H1 (cell line): ENCODE results near the gene PTGDS. TPM values are rescaled to one million over a fixed set of nuclear protein-coding genes. Genes with fewer than 3 reads are reported as not detected.

ENCODE experiments used
- CHD2 ChIP-seq: IDR thresholded peaks from 2 replicates; pipeline ENCODE4 v1.6.1; 2012; ENCODE audit warnings: low read length, improper control_type of control experiment
- CREB1 ChIP-seq: IDR thresholded peaks from 2 replicates; pipeline ENCODE4 v1.6.1; 2012; ENCODE audit warnings: inconsistent platforms
- JUND ChIP-seq: IDR thresholded peaks from 2 replicates; pipeline ENCODE4 v1.6.1; 2011; ENCODE audit warnings: mild to moderate bottlenecking, improper control_type of control experiment, low read length
- MAX ChIP-seq: IDR thresholded peaks from 2 replicates; pipeline ENCODE4 v1.6.1; 2012; ENCODE audit warnings: inconsistent platforms
- SIN3A ChIP-seq, 2 experiments: IDR thresholded peaks in 1 of 2; conservative IDR thresholded peaks in 1 of 2; 2 replicates each; pipeline ENCODE4 v1.6.1; 2011 to 2012; ENCODE audit warnings: low read length in 2 of 2, improper control_type of control experiment in 1 of 2, low read depth in 1 of 2, mild to moderate bottlenecking in 1 of 2
- SP1 ChIP-seq: IDR thresholded peaks from 2 replicates; pipeline ENCODE4 v1.6.1; 2011; ENCODE audit warnings: low read depth, low read length
- YY1 ChIP-seq: IDR thresholded peaks from 2 replicates; pipeline ENCODE4 v1.6.1; 2011; ENCODE audit warnings: low read depth, mild to moderate bottlenecking, low read length
- polyA plus RNA-seq, 7 experiments: library from polyadenylated mRNA; depleted of rRNA in 3 of 7; stranded (reverse) in 5 of 7; unstranded in 2 of 7; fragments of >200 nt in 5 of 7; fragments of 200-250 nt in 2 of 7; gene quantifications; 1 replicate in 5 of 7; 2 replicates in 1 of 7; 4 replicates in 1 of 7; pipeline versions ENCODE4 v1.2.1 to v1.2.3, GENCODE V29; 2011 to 2013; ENCODE audit warnings: missing spikeins in 2 of 7, mixed read lengths in 2 of 7
- total RNA-seq: library from RNA; stranded (reverse); fragmentation: NEBNext Ultra II Directional; extraction: Animal tissue kit (Norgen Biotek cat#: 25700); gene quantifications from 2 replicates; pipeline ENCODE4 v1.2.1, GENCODE V29; 2021
- TF ChIP-seq, protein P1 (sequence below): fragments of 300-600 bp; sonication (generic); IDR thresholded peaks from 2 replicates; pipeline ENCODE4 v1.7.1; 2012; ENCODE audit warnings: low read length, moderate library complexity, mild to moderate bottlenecking, inconsistent platforms; ENCODE audit not compliant: insufficient replicate concordance
- TF ChIP-seq, protein P2 (sequence below): IDR thresholded peaks from 2 replicates; pipeline ENCODE4 v1.6.1; 2011; ENCODE audit warnings: low read depth, mild to moderate bottlenecking, low read length; ENCODE audit not compliant: insufficient read depth

PTGDS gene
- total and polyA plus RNA-seq, 2 of the 8 experiments (the other 6 are each of a cell fraction or from before 2014, with no cell fraction given): 1.7 to 2.3 TPM

GRCh38 chr9:137000177-137000930 lies 23.1 kb downstream of the PTGDS start (continued):
- TF ChIP-seq, protein P1, sequence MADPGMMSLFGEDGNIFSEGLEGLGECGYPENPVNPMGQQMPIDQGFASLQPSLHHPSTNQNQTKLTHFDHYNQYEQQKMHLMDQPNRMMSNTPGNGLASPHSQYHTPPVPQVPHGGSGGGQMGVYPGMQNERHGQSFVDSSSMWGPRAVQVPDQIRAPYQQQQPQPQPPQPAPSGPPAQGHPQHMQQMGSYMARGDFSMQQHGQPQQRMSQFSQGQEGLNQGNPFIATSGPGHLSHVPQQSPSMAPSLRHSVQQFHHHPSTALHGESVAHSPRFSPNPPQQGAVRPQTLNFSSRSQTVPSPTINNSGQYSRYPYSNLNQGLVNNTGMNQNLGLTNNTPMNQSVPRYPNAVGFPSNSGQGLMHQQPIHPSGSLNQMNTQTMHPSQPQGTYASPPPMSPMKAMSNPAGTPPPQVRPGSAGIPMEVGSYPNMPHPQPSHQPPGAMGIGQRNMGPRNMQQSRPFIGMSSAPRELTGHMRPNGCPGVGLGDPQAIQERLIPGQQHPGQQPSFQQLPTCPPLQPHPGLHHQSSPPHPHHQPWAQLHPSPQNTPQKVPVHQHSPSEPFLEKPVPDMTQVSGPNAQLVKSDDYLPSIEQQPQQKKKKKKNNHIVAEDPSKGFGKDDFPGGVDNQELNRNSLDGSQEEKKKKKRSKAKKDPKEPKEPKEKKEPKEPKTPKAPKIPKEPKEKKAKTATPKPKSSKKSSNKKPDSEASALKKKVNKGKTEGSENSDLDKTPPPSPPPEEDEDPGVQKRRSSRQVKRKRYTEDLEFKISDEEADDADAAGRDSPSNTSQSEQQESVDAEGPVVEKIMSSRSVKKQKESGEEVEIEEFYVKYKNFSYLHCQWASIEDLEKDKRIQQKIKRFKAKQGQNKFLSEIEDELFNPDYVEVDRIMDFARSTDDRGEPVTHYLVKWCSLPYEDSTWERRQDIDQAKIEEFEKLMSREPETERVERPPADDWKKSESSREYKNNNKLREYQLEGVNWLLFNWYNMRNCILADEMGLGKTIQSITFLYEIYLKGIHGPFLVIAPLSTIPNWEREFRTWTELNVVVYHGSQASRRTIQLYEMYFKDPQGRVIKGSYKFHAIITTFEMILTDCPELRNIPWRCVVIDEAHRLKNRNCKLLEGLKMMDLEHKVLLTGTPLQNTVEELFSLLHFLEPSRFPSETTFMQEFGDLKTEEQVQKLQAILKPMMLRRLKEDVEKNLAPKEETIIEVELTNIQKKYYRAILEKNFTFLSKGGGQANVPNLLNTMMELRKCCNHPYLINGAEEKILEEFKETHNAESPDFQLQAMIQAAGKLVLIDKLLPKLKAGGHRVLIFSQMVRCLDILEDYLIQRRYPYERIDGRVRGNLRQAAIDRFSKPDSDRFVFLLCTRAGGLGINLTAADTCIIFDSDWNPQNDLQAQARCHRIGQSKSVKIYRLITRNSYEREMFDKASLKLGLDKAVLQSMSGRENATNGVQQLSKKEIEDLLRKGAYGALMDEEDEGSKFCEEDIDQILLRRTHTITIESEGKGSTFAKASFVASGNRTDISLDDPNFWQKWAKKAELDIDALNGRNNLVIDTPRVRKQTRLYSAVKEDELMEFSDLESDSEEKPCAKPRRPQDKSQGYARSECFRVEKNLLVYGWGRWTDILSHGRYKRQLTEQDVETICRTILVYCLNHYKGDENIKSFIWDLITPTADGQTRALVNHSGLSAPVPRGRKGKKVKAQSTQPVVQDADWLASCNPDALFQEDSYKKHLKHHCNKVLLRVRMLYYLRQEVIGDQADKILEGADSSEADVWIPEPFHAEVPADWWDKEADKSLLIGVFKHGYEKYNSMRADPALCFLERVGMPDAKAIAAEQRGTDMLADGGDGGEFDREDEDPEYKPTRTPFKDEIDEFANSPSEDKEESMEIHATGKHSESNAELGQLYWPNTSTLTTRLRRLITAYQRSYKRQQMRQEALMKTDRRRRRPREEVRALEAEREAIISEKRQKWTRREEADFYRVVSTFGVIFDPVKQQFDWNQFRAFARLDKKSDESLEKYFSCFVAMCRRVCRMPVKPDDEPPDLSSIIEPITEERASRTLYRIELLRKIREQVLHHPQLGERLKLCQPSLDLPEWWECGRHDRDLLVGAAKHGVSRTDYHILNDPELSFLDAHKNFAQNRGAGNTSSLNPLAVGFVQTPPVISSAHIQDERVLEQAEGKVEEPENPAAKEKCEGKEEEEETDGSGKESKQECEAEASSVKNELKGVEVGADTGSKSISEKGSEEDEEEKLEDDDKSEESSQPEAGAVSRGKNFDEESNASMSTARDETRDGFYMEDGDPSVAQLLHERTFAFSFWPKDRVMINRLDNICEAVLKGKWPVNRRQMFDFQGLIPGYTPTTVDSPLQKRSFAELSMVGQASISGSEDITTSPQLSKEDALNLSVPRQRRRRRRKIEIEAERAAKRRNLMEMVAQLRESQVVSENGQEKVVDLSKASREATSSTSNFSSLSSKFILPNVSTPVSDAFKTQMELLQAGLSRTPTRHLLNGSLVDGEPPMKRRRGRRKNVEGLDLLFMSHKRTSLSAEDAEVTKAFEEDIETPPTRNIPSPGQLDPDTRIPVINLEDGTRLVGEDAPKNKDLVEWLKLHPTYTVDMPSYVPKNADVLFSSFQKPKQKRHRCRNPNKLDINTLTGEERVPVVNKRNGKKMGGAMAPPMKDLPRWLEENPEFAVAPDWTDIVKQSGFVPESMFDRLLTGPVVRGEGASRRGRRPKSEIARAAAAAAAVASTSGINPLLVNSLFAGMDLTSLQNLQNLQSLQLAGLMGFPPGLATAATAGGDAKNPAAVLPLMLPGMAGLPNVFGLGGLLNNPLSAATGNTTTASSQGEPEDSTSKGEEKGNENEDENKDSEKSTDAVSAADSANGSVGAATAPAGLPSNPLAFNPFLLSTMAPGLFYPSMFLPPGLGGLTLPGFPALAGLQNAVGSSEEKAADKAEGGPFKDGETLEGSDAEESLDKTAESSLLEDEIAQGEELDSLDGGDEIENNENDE: no peak
- no peak for TF ChIP-seq SIN3A (conservative IDR thresholded peaks at IDR 0.05 in 1 of 2, IDR thresholded peaks at IDR 0.05 in 1 of 2; ENCODE audit: low read depth in 1 of 2, low read length in 2 of 2)
- no peak for TF ChIP-seq MAX
- TF ChIP-seq CREB1: no peak
- TF ChIP-seq YY1: no peak
- no peak for TF ChIP-seq JUND
- TF ChIP-seq, protein P2, sequence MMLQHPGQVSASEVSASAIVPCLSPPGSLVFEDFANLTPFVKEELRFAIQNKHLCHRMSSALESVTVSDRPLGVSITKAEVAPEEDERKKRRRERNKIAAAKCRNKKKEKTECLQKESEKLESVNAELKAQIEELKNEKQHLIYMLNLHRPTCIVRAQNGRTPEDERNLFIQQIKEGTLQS: no peak
- TF ChIP-seq SP1: no peak
- no peak for TF ChIP-seq CHD2
